NCI-H1105 (cell line): ENCODE results near the gene SERINC4.
"Not testable (repeated sequence)": the region's sequence is repeated elsewhere in the genome, so short reads cannot be mapped to it uniquely, and the experiment has no call there.

Experiments
- DNase-seq: peaks from one replicate; lab custom pipeline; 2025; lab: John Stamatoyannopoulos, UW

SERINC4 gene

GRCh38 chr15:43749690-43750345, 50.2 kb downstream of the SERINC4 start:
- no peak for DNase-seq

- DNase-seq: no peak
Observed at GRCh38 chr15:43748376-43748775, 51.6 kb downstream of the SERINC4 start.

GRCh38 chr15:43746903-43747309, 53.1 kb downstream of the SERINC4 start:
- not testable (repeated sequence) for DNase-seq

GRCh38 chr15:43746245-43746902, 53.6 kb downstream of the SERINC4 start, which contains the start of gene PDIA3:
TSS of gene PDIA3 (plus strand) at chr15:43746438. CDS start at chr15:43746540, 102 bp downstream.
- peak; percentile 72 for DNase-seq
